ENCODE data around the gene RPS18. TPM values are rescaled to one million over a fixed set of nuclear protein-coding genes. Genes with fewer than 3 reads are reported as not detected.

Gene RPS18
- total and polyA plus RNA-seq, 9 of the 15 experiments (the other 6 are each of a cell fraction or from before 2014, with no cell fraction given): 5,023 to 17,516 (median 8,131) TPM

DNA sequence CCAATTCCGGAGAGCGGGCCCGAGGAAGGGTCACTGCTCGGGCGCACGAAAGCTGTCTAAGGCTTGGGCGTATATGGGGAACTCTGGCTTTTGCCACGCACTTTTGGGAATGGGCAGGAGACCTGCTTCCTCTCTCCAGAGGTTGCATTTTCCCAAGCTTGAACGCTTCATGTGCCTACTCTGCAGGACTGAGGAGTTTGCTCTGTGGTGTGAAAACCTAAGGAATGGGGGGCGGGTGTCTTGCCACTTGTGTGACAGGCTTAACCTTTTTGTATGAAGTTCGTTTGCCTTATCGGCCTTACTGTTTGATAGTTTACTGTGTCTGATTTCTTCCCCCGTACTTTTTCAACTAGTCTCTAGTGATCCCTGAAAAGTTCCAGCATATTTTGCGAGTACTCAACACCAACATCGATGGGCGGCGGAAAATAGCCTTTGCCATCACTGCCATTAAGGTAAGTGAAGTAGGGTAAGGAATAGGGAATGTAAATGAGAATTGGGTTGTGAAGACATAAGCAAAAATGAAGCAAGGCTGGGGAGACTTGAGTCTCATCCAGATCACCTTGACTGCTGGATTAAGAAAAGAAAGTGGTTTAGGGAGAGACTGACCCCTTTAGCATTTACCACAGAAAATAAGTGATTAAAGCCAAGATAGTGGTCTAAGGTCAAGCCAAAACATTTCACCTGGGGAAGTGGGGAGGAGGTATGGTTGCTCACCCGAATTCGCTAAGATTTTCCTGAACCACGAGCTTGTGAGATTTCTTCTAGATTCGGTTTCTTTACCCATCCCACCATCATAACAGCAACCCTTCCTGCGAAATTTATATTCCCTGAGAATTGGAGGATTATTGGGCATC is 627 bp downstream of the RPS18 start (continued):
- TF ChIP-seq, protein P1, sequence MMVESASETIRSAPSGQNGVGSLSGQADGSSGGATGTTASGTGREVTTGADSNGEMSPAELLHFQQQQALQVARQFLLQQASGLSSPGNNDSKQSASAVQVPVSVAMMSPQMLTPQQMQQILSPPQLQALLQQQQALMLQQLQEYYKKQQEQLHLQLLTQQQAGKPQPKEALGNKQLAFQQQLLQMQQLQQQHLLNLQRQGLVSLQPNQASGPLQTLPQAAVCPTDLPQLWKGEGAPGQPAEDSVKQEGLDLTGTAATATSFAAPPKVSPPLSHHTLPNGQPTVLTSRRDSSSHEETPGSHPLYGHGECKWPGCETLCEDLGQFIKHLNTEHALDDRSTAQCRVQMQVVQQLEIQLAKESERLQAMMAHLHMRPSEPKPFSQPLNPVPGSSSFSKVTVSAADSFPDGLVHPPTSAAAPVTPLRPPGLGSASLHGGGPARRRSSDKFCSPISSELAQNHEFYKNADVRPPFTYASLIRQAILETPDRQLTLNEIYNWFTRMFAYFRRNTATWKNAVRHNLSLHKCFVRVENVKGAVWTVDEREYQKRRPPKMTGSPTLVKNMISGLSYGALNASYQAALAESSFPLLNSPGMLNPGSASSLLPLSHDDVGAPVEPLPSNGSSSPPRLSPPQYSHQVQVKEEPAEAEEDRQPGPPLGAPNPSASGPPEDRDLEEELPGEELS (CRISPR knock-in tag; IDR thresholded peaks at IDR 0.05; ENCODE audit: borderline replicate concordance): no peak
- TF ChIP-seq, protein P2, sequence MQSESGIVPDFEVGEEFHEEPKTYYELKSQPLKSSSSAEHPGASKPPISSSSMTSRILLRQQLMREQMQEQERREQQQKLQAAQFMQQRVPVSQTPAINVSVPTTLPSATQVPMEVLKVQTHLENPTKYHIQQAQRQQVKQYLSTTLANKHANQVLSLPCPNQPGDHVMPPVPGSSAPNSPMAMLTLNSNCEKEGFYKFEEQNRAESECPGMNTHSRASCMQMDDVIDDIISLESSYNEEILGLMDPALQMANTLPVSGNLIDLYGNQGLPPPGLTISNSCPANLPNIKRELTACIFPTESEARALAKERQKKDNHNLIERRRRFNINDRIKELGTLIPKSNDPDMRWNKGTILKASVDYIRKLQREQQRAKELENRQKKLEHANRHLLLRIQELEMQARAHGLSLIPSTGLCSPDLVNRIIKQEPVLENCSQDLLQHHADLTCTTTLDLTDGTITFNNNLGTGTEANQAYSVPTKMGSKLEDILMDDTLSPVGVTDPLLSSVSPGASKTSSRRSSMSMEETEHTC (IDR thresholded peaks at IDR 0.05): no peak
- TF ChIP-seq HMG20B (CRISPR knock-in tag; IDR thresholded peaks at IDR 0.05) (no peak), HDAC6 (IDR thresholded peaks at IDR 0.05; ENCODE audit: low read depth, low read length) (no peak), CBFA2T2 (conservative IDR thresholded peaks at IDR 0.05) (no peak), RNF2 (IDR thresholded peaks at IDR 0.05) (no peak), SUPT5H (IDR thresholded peaks at IDR 0.05) (no peak; the same call in 1 of the 2 replicates), ILF3 (IDR thresholded peaks at IDR 0.05; ENCODE audit: borderline replicate concordance) (peak; percentile 10; the same call in 1 of the 2 replicates), POLR3G (IDR thresholded peaks at IDR 0.05; ENCODE audit: extremely low read depth, insufficient read length, insufficient replicate concordance) (no peak), TGIF2 (CRISPR knock-in tag; IDR thresholded peaks at IDR 0.05) (no peak), RBBP5 (IDR thresholded peaks at IDR 0.05; ENCODE audit: borderline replicate concordance, insufficient read depth, low read length, poor library complexity, severe bottlenecking) (peak; percentile 30), ZNF444 (CRISPR knock-in tag; IDR thresholded peaks at IDR 0.05) (no peak), E2F3 (CRISPR knock-in tag; IDR thresholded peaks at IDR 0.05) (0 out of 2 replicates have a peak, but pooled peaks have one; percentile 35), SNRNP70 (optimal IDR thresholded peaks at IDR 0.05; ENCODE audit: low read depth, low read length) (peak; percentile 95), ZNF253 (CRISPR knock-in tag; conservative IDR thresholded peaks at IDR 0.05) (no peak; the same call in 1 of the 2 replicates)
- TF ChIP-seq, protein P3, sequence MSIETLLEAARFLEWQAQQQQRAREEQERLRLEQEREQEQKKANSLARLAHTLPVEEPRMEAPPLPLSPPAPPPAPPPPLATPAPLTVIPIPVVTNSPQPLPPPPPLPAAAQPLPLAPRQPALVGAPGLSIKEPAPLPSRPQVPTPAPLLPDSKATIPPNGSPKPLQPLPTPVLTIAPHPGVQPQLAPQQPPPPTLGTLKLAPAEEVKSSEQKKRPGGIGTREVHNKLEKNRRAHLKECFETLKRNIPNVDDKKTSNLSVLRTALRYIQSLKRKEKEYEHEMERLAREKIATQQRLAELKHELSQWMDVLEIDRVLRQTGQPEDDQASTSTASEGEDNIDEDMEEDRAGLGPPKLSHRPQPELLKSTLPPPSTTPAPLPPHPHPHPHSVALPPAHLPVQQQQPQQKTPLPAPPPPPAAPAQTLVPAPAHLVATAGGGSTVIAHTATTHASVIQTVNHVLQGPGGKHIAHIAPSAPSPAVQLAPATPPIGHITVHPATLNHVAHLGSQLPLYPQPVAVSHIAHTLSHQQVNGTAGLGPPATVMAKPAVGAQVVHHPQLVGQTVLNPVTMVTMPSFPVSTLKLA (conservative IDR thresholded peaks at IDR 0.05): no peak
- TF ChIP-seq, protein P4, sequence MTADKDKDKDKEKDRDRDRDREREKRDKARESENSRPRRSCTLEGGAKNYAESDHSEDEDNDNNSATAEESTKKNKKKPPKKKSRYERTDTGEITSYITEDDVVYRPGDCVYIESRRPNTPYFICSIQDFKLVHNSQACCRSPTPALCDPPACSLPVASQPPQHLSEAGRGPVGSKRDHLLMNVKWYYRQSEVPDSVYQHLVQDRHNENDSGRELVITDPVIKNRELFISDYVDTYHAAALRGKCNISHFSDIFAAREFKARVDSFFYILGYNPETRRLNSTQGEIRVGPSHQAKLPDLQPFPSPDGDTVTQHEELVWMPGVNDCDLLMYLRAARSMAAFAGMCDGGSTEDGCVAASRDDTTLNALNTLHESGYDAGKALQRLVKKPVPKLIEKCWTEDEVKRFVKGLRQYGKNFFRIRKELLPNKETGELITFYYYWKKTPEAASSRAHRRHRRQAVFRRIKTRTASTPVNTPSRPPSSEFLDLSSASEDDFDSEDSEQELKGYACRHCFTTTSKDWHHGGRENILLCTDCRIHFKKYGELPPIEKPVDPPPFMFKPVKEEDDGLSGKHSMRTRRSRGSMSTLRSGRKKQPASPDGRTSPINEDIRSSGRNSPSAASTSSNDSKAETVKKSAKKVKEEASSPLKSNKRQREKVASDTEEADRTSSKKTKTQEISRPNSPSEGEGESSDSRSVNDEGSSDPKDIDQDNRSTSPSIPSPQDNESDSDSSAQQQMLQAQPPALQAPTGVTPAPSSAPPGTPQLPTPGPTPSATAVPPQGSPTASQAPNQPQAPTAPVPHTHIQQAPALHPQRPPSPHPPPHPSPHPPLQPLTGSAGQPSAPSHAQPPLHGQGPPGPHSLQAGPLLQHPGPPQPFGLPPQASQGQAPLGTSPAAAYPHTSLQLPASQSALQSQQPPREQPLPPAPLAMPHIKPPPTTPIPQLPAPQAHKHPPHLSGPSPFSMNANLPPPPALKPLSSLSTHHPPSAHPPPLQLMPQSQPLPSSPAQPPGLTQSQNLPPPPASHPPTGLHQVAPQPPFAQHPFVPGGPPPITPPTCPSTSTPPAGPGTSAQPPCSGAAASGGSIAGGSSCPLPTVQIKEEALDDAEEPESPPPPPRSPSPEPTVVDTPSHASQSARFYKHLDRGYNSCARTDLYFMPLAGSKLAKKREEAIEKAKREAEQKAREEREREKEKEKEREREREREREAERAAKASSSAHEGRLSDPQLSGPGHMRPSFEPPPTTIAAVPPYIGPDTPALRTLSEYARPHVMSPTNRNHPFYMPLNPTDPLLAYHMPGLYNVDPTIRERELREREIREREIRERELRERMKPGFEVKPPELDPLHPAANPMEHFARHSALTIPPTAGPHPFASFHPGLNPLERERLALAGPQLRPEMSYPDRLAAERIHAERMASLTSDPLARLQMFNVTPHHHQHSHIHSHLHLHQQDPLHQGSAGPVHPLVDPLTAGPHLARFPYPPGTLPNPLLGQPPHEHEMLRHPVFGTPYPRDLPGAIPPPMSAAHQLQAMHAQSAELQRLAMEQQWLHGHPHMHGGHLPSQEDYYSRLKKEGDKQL (CRISPR knock-in tag; IDR thresholded peaks at IDR 0.05; ENCODE audit: borderline replicate concordance): no peak

All from K562 (cell line).